HCT116 (cell line): ENCODE measurements around the gene GAK. TPM values are rescaled to one million over a fixed set of nuclear protein-coding genes. Genes with fewer than 3 reads are reported as not detected.

Source experiments
- ATAC-seq: fragments of 200-7000 bp; cut with Tn5 transposase; 2 replicates; pipeline ENCODE4 v1.9.1; 2020; ENCODE audit warnings: mild to moderate bottlenecking, moderate library complexity
- BruUV-seq: library from RNA; stranded (reverse); fragments of 400-500 nt; replicated peaks from 2 replicates; lab custom pipeline; 2021; lab: Mats Ljungman, UMichigan
- CTCF ChIA-PET: fragments of 300-600 bp; sonication (Branson Sonifier 250); formaldehyde crosslinking; loops from one replicate; lab custom pipeline; 2021; ENCODE audit warnings: antibody characterized with exemption; lab: Charles Lee
- POLR2A ChIA-PET: fragments of 300-600, 350-600 bp; sonication (Branson Sonifier 250); formaldehyde crosslinking; loops from one replicate; lab custom pipeline; 2021; ENCODE audit warnings: antibody characterized with exemption; lab: Charles Lee
- RAD21 ChIA-PET, 2 experiments: fragments of 300-600 bp; sonication (Branson Sonifier 250); formaldehyde crosslinking; loops; one replicate each; lab custom pipeline; 2023; ENCODE audit warnings: low total read pairs in 2 of 2; ENCODE audit not compliant: uncharacterized antibody in 2 of 2, unreplicated experiment in 2 of 2, low non-redundant PET in 1 of 2; lab: Charles Lee
- DNase-seq: peaks from one replicate; pipeline ENCODE4 v3.0.0-alpha.2; 2010; ENCODE audit warnings: low read depth, low spot score
- H2AFZ ChIP-seq: fragments of 200-600 bp; shearing (Covaris generic), sonication (generic); 2 replicates; pipeline ENCODE4 v1.6.1; 2017; ENCODE audit warnings: low read depth, mixed run types, mixed read lengths, antibody characterized with exemption, low read length; ENCODE audit not compliant: poor library complexity, severe bottlenecking
- H3K27ac ChIP-seq: 2 replicates; pipeline ENCODE4 v1.5.1; 2012; ENCODE audit warnings: low read depth, low read length
- H3K27me3 ChIP-seq: fragments of 200-600 bp; sonication (generic); 2 replicates; pipeline ENCODE4 v1.6.1; 2016; ENCODE audit warnings: mixed run types, low read length, mixed read lengths; ENCODE audit not compliant: insufficient read depth
- H3K36me3 ChIP-seq, 2 experiments: fragments of 200-500 bp in 1 of 2; fragments of 200-600 bp in 1 of 2; sonication (Bioruptor generic) in 1 of 2; sonication (generic) in 1 of 2; 2 replicates each; pipeline versions ENCODE4 v1.5.1 to v1.6.1; 2014 to 2016; ENCODE audit warnings: low read length in 2 of 2, inconsistent platforms in 1 of 2, mixed read lengths in 1 of 2, mixed run types in 1 of 2; ENCODE audit not compliant: insufficient read depth in 2 of 2, control insufficient read depth in 1 of 2
- H3K4me1 ChIP-seq, 2 experiments: fragments of 200-600 bp in 1 of 2; sonication (generic) in 1 of 2; 2 replicates each; pipeline versions ENCODE4 v1.5.1 to v1.6.1; 2012 to 2017; ENCODE audit warnings: low read length in 2 of 2, inconsistent platforms in 1 of 2, mild to moderate bottlenecking in 1 of 2, mixed read lengths in 1 of 2, mixed run types in 1 of 2, moderate library complexity in 1 of 2; ENCODE audit not compliant: insufficient read depth in 2 of 2, control insufficient read depth in 1 of 2
- H3K4me2 ChIP-seq: fragments of 200-600 bp; sonication (generic); 2 replicates; pipeline ENCODE4 v1.6.1; 2017; ENCODE audit warnings: mixed run types, low read length, mixed read lengths
- H3K4me3 ChIP-seq, 2 experiments: fragments of 200-600 bp in 1 of 2; sonication (generic) in 1 of 2; replicated peaks in 1 of 2; 2 replicates each; pipeline ENCODE4 v1.5.1; 2011 to 2016; ENCODE audit warnings: low read length in 2 of 2, control low read depth in 1 of 2, low read depth in 1 of 2, mild to moderate bottlenecking in 1 of 2, mixed read lengths in 1 of 2, mixed run types in 1 of 2
- H3K79me2 ChIP-seq: fragments of 200-600 bp; sonication (generic); 2 replicates; pipeline ENCODE4 v1.6.1; 2017; ENCODE audit warnings: mild to moderate bottlenecking, mixed run types, low read length, moderate library complexity, mixed read lengths; ENCODE audit not compliant: insufficient read depth
- H3K9ac ChIP-seq: fragments of 200-600 bp; sonication (generic); 2 replicates; pipeline ENCODE4 v1.6.1; 2016; ENCODE audit warnings: low read length, mixed read lengths
- H3K9me2 ChIP-seq: fragments of 200-600 bp; sonication (generic), shearing (Covaris generic); 2 replicates; pipeline ENCODE4 v1.6.1; 2017; ENCODE audit warnings: mixed run types, mild to moderate bottlenecking, moderate library complexity; ENCODE audit not compliant: insufficient read depth
- H3K9me3 ChIP-seq, 2 experiments: fragments of 200-500 bp in 1 of 2; fragments of 200-600 bp in 1 of 2; sonication (Bioruptor generic) in 1 of 2; sonication (generic) in 1 of 2; 2 replicates each; pipeline ENCODE4 v1.6.1; 2014 to 2017; ENCODE audit warnings: low read length in 2 of 2, mixed read lengths in 2 of 2, inconsistent platforms in 1 of 2, low read depth in 1 of 2, mild to moderate bottlenecking in 1 of 2, mixed run types in 1 of 2, moderate library complexity in 1 of 2; ENCODE audit not compliant: control insufficient read depth in 1 of 2, insufficient read depth in 1 of 2
- H4K20me1 ChIP-seq: fragments of 200-600 bp; sonication (generic), shearing (Covaris generic); 2 replicates; pipeline ENCODE4 v1.6.1; 2017; ENCODE audit warnings: mixed run types, mild to moderate bottlenecking, moderate library complexity; ENCODE audit not compliant: insufficient read depth
- CBX3 ChIP-seq: IDR thresholded peaks from 2 replicates; pipeline ENCODE4 v1.6.1; 2012; ENCODE audit warnings: low read depth
- ELF1 ChIP-seq: IDR thresholded peaks from 2 replicates; pipeline ENCODE4 v1.6.1; 2012; ENCODE audit warnings: low read depth, borderline replicate concordance
- EZH2 ChIP-seq: fragments of 200-600 bp; sonication (generic); IDR thresholded peaks from 2 replicates; pipeline ENCODE4 v1.6.1; 2017; ENCODE audit warnings: antibody characterized with exemption, mixed run types
- FOSL1 ChIP-seq: IDR thresholded peaks from 2 replicates; pipeline ENCODE4 v1.6.1; 2012; ENCODE audit warnings: low read depth
- RAD21 ChIP-seq: IDR thresholded peaks from 2 replicates; pipeline ENCODE4 v1.6.1; 2012; ENCODE audit warnings: low read depth, mild to moderate bottlenecking
- ZFX ChIP-seq: fragments of 450-650 bp; IDR thresholded peaks from 2 replicates; pipeline ENCODE4 v1.6.1; 2017
- intact Hi-C: fragments of 100-400 bp; cut with micrococcal nuclease; formaldehyde crosslinking; loops from 2 replicates; pipeline ENCODE4 v1.10.0; 2022
- total RNA-seq: library from RNA; stranded (reverse); gene quantifications from one replicate; pipeline ENCODE4 v1.2.1, GENCODE V29; 2021; ENCODE audit not compliant: unreplicated experiment
- TF ChIP-seq, protein P1 (sequence below): IDR thresholded peaks from 2 replicates; pipeline ENCODE4 v1.6.1; 2011; ENCODE audit warnings: mild to moderate bottlenecking, low read length, moderate library complexity; ENCODE audit not compliant: insufficient replicate concordance; ENCODE audit errors: extremely low read depth
- TF ChIP-seq, protein P2 (sequence below): IDR thresholded peaks from 2 replicates; pipeline ENCODE4 v1.6.1; 2012
- TF ChIP-seq, protein P3 (sequence below), 3 experiments: fragments of 200-600 bp in 1 of 3; sonication (generic) in 1 of 3; IDR thresholded peaks in 2 of 3; conservative IDR thresholded peaks in 1 of 3; 2 replicates each; pipeline ENCODE4 v1.5.1; 2012 to 2017; ENCODE audit warnings: low read depth in 2 of 3, low read length in 2 of 3, antibody characterized with exemption in 1 of 3, borderline replicate concordance in 1 of 3, control low read depth in 1 of 3, mild to moderate bottlenecking in 1 of 3, mixed read lengths in 1 of 3, mixed run types in 1 of 3, moderate library complexity in 1 of 3; ENCODE audit not compliant: insufficient read depth in 1 of 3

GAK gene
- total RNA-seq, 1 experiment from 2014 or later = 123 TPM

DNA sequence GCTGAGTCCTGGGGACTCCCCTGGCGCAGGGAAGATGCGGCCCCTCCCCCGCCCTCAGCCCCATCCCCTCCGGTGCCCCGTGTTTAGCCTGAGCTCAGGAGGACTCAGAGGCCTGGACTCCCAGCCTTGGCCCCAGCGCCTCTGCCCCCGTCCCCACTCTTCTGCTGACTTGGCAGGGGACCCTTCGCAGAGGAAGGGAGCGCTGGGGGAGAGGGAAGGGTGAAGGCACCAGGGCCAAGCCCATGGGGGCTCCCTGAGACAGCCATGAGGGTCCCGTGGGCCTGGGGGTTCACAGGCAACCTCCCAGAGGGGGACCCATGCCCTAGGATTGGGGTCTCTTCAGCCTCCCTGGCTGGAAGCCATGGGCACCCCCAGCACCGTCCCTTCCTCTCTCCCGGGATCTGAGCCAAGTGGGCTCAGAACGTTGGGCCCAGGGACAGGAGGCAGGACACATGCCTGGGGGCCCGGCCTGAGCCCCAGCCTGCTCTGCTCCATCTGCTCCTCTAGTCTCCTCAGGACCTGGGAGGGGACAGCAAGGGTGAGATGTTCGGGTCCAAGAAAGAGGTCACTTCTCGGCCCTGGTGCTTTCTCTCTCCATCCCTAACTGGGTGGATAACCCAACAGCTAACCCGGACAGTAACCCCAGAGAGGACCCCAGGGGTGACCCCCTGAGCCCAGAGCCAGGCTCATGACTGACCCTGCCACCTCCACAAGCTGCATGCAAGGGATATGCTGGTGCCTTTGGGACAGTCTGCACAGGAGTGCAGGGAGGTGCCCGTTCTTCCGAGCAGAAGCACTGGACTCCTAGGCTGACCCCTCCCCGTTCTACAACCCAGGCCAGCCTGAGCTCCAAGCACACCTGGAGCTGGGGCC lies 104.7 kb downstream of the GAK start:
- Histone ChIP-seq H3K4me2 (no peak overlapping the region), H3K4me1 (peaks cover 0 to 3% of the 10 kb centered on the region in 2 experiments; a peak in 1 of 4 replicates), H3K4me3 (no peak overlapping the region), H3K36me3 (no peaks in the 10 kb centered on the region), H3K9me3 (no peaks in the 10 kb centered on the region), H3K27me3 (no peaks in the 10 kb centered on the region), H4K20me1 (no peaks in the 10 kb centered on the region), H2AFZ (no peak overlapping the region), H3K9ac (no peak overlapping the region), H3K79me2 (no peaks in the 10 kb centered on the region), H3K27ac (no peak overlapping the region), H3K9me2 (no peaks in the 10 kb centered on the region)
- intact Hi-C loops = no loop called here
- RAD21 ChIA-PET = no interaction called here
- BruUV-seq = no TSS peak
- ATAC-seq (no peak), DNase-seq (no peak)
- POLR2A ChIA-PET = no interaction called here
- CTCF ChIA-PET = no interaction called here
- TF ChIP-seq CBX3 (no peak), EZH2 (no peak), FOSL1 (no peak), RAD21 (no peak), ZFX (no peak), ELF1 (no peak)
- TF ChIP-seq, protein P1, sequence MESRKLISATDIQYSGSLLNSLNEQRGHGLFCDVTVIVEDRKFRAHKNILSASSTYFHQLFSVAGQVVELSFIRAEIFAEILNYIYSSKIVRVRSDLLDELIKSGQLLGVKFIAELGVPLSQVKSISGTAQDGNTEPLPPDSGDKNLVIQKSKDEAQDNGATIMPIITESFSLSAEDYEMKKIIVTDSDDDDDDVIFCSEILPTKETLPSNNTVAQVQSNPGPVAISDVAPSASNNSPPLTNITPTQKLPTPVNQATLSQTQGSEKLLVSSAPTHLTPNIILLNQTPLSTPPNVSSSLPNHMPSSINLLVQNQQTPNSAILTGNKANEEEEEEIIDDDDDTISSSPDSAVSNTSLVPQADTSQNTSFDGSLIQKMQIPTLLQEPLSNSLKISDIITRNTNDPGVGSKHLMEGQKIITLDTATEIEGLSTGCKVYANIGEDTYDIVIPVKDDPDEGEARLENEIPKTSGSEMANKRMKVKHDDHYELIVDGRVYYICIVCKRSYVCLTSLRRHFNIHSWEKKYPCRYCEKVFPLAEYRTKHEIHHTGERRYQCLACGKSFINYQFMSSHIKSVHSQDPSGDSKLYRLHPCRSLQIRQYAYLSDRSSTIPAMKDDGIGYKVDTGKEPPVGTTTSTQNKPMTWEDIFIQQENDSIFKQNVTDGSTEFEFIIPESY = no peak
- TF ChIP-seq, protein P2, sequence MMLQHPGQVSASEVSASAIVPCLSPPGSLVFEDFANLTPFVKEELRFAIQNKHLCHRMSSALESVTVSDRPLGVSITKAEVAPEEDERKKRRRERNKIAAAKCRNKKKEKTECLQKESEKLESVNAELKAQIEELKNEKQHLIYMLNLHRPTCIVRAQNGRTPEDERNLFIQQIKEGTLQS = no peak
- TF ChIP-seq, protein P3, sequence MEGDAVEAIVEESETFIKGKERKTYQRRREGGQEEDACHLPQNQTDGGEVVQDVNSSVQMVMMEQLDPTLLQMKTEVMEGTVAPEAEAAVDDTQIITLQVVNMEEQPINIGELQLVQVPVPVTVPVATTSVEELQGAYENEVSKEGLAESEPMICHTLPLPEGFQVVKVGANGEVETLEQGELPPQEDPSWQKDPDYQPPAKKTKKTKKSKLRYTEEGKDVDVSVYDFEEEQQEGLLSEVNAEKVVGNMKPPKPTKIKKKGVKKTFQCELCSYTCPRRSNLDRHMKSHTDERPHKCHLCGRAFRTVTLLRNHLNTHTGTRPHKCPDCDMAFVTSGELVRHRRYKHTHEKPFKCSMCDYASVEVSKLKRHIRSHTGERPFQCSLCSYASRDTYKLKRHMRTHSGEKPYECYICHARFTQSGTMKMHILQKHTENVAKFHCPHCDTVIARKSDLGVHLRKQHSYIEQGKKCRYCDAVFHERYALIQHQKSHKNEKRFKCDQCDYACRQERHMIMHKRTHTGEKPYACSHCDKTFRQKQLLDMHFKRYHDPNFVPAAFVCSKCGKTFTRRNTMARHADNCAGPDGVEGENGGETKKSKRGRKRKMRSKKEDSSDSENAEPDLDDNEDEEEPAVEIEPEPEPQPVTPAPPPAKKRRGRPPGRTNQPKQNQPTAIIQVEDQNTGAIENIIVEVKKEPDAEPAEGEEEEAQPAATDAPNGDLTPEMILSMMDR (IDR thresholded peaks at IDR 0.05 in 2 of 3, conservative IDR thresholded peaks at IDR 0.05 in 1 of 3; ENCODE audit: borderline replicate concordance in 1 of 3, insufficient read depth in 1 of 3, low read depth in 2 of 3, low read length in 2 of 3) = no peak
